Measurements from ENCODE around the gene NBEAL2. TPM values are rescaled to one million over a fixed set of nuclear protein-coding genes. Genes with fewer than 3 reads are reported as not detected.

NBEAL2 gene
- total RNA-seq, 4 donors from 2014 or later, result 317 to 865 (median 347) TPM

DNA sequence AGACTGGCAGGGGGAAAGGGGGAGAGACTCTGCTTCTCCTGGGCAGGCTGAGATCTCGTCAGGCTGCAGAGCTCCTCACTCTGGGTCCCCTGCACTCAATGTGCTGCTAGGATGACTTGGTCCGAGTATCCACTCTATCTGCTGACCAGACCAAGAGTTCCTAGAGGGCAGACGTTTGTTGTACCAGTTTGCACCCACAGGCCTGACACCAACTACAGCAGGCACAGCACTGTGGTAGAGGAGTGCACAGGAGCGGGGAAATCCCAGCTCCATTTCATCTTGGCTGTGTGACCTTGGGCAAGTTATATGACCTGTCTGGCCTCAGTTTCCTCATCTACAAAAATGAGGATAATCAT, 31.9 kb upstream of the NBEAL2 start:
- no peak for TF ChIP-seq EP300 (IDR thresholded peaks at IDR 0.05)
- TF ChIP-seq, protein P1, sequence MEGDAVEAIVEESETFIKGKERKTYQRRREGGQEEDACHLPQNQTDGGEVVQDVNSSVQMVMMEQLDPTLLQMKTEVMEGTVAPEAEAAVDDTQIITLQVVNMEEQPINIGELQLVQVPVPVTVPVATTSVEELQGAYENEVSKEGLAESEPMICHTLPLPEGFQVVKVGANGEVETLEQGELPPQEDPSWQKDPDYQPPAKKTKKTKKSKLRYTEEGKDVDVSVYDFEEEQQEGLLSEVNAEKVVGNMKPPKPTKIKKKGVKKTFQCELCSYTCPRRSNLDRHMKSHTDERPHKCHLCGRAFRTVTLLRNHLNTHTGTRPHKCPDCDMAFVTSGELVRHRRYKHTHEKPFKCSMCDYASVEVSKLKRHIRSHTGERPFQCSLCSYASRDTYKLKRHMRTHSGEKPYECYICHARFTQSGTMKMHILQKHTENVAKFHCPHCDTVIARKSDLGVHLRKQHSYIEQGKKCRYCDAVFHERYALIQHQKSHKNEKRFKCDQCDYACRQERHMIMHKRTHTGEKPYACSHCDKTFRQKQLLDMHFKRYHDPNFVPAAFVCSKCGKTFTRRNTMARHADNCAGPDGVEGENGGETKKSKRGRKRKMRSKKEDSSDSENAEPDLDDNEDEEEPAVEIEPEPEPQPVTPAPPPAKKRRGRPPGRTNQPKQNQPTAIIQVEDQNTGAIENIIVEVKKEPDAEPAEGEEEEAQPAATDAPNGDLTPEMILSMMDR (IDR thresholded peaks at IDR 0.05), result no peak
- no peak for TF ChIP-seq POLR2AphosphoS5 (IDR thresholded peaks at IDR 0.05)
- H3K4me1 ChIP-seq, result peaks cover 94% of the 10 kb centered on the region
- H3K27ac ChIP-seq, result peak overlapping the region; percentile 89
- H3K4me3 ChIP-seq, result no peak overlapping the region
- H3K36me3 ChIP-seq, result no peaks in the 10 kb centered on the region
- H3K9me3 ChIP-seq, result no peaks in the 10 kb centered on the region
- DNase-seq (ENCODE audit: low spot score in 2 of 2), result no peak
- 45% methylated on average over 2 of the region's 4 CpGs for WGBS
- H3K27me3 ChIP-seq, result no peaks in the 10 kb centered on the region

DNA sequence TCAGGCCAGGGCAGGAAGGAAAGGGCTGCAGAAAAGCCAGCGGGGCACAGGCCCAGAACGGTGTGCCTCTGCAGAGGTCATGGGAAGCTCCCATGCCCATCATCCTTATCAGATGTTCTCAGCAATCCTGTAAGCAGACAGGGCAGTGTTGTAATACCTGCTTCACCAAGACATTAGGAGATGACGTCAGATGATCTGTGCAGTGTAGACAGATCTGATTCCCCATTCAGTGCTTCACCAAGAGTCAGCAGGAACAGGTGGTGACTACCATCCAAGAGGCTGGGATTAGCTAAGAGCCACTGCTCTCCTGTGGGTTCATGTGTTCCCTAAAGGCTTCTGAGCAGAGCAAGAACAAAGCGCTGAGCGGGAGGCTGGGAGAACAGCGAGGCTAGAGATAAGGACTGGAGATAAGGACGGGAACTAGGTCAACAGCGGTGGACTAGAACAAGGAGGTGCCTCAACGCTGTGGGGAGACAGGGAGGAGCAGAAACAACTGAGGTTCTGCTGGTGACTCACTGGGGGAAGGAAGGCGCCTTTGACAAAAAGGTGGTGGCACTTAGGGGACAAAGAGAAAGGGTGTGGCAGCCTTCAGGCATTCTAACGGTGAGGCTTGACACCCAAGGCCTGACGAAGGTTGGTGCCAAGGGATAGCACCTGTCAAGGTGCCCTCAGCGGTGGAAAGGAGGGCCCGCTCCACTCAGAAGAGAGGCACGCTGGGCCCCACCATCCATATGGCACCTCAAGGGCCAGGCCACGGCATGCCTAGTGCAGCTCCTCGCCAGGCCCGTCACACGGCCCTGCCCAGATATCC, 31.3 kb upstream of the NBEAL2 start:
- no peak for TF ChIP-seq EP300 (IDR thresholded peaks at IDR 0.05)
- no peak for TF ChIP-seq POLR2A (IDR thresholded peaks at IDR 0.05)
- TF ChIP-seq, protein P1 (IDR thresholded peaks at IDR 0.05), result no peak
- TF ChIP-seq POLR2AphosphoS5 (IDR thresholded peaks at IDR 0.05), result peak in 2 of 3 donors; percentile 48 to 64
- Histone ChIP-seq H3K4me1 (peaks cover 88% of the 10 kb centered on the region), H3K4me3 (no peak overlapping the region), H3K36me3 (no peaks in the 10 kb centered on the region), H3K27me3 (no peaks in the 10 kb centered on the region), H3K9me3 (no peaks in the 10 kb centered on the region), H3K27ac (peak overlapping the region; percentile 89)
- no peak for DNase-seq (ENCODE audit: low spot score in 2 of 2)
- WGBS, result 35% methylated on average over 16 of the region's 19 CpGs

DNA sequence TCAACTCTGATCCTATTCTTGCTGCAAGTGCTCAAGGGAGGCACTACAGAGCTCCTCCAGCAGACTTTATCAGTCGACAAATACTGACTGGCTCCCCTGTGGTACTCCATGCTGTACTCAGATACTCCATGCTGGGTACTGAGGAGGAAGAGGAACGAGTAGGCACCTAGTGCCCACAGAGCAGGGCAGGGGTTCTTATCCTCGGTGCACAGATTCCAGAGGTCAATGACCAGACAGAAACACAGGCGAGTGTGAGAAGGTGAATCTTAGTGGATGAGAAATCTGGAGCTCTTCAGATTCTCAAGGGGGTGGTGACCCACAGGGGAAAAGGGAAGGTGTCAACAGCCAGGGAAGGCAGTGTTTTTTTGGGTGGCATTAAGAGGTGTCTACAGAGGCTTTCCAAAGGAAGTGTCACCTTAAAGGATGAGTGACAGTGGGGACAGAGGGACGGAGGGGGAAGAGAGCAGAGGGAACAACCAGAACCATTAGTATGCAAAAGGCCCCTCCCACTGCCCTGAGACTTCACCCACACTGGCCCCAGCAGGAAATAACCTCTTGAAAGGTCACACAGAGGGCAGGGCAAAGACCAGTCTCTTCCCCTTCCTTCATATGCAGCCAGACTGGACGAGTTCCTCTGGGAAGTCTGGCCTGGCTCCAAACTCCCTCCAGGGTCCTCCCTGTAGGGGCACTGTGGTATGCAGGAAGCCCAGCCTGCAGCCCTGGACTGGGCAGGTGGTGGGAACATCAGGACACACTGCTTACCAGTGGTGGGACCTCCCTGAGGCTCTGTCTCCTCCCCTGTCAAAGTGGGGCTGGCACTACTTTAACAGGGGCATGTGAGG, 30.4 kb upstream of the NBEAL2 start:
- Histone ChIP-seq H3K27ac (peak overlapping the region; percentile 89), H3K4me3 (no peak overlapping the region), H3K4me1 (peaks cover 85% of the 10 kb centered on the region), H3K27me3 (no peaks in the 10 kb centered on the region), H3K36me3 (no peaks in the 10 kb centered on the region), H3K9me3 (no peaks in the 10 kb centered on the region)
- WGBS, result 33% methylated on average over 5 of the region's 6 CpGs
- no peak for DNase-seq (ENCODE audit: low spot score in 2 of 2)
- TF ChIP-seq POLR2AphosphoS5 (IDR thresholded peaks at IDR 0.05), result no peak
- no peak for TF ChIP-seq EP300 (IDR thresholded peaks at IDR 0.05)
- TF ChIP-seq, protein P1 (IDR thresholded peaks at IDR 0.05), result no peak
- TF ChIP-seq POLR2A (IDR thresholded peaks at IDR 0.05), result no peak

DNA sequence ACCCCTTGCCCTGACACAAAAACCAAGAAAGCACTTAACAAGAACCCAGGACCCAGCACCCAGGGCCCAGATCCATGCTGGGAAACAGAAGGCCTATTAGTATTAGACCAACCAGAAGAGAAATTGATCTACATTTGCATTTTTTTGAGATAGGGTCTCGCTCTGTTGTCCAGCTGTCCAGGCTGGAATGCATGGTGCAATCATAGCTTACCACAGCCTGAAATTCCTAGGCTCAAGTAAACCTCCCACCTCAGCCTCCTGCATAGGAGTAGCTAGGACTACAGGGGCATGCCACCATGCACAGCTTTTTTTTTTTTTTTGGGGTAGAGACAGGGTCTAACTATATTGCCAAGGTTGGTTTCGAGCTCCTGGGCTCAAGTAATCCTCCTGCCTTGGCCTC, 29.3 kb upstream of the NBEAL2 start:
- DNase-seq (ENCODE audit: low spot score in 2 of 2), result no peak
- Histone ChIP-seq H3K36me3 (no peaks in the 10 kb centered on the region), H3K27ac (no peak overlapping the region), H3K9me3 (no peaks in the 10 kb centered on the region), H3K27me3 (no peaks in the 10 kb centered on the region), H3K4me1 (peaks cover 85% of the 10 kb centered on the region), H3K4me3 (no peak overlapping the region)
- 100% methylated on average over 2 of the region's 2 CpGs for WGBS
- no peak for TF ChIP-seq POLR2AphosphoS5 (IDR thresholded peaks at IDR 0.05)
- TF ChIP-seq, protein P1 (IDR thresholded peaks at IDR 0.05), result no peak
- TF ChIP-seq EP300 (IDR thresholded peaks at IDR 0.05), result no peak
- no peak for TF ChIP-seq POLR2A (IDR thresholded peaks at IDR 0.05)

DNA sequence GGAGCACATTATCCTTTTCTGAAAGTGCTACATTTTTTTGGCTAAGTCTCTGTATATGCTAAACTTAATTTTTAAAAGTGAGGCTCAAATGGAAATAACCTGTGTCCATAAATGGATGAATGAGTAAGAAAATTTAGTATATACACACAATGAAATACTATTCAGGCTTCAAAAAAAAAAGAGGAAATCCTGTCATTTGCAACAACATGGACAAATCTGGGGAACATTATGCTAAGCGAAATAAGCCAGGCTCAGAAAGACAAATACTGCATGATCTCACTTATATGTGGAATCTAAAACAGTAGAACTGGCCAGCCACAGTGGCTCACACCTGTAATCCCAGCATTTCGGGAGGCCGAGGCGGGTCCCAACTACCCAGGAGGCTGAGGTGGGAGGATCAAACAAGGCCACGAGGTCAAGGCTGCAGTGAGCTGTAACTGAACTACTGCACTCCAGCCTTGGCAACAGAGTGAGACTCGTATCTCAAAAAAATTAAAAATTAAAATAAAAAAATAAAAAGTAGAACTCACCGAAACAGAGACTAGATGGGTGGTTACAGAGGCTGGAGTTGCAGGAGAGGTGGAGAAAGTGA, 28.7 kb upstream of the NBEAL2 start:
- Histone ChIP-seq H3K4me3 (no peak overlapping the region), H3K36me3 (no peaks in the 10 kb centered on the region), H3K9me3 (no peaks in the 10 kb centered on the region), H3K27ac (no peak overlapping the region), H3K27me3 (no peaks in the 10 kb centered on the region), H3K4me1 (peaks cover 86% of the 10 kb centered on the region)
- DNase-seq (ENCODE audit: low spot score in 2 of 2), result no peak
- WGBS, result 79% methylated on average over 7 of the region's 7 CpGs
- TF ChIP-seq POLR2A (IDR thresholded peaks at IDR 0.05) (no peak), POLR2AphosphoS5 (IDR thresholded peaks at IDR 0.05) (no peak), EP300 (IDR thresholded peaks at IDR 0.05) (no peak)
- TF ChIP-seq, protein P1 (IDR thresholded peaks at IDR 0.05), result no peak
